Muscle of leg (tissue), 11 donors: Measurements from ENCODE around the gene OR1D5. TPM values are rescaled to one million over a fixed set of nuclear protein-coding genes. Genes with fewer than 3 reads are reported as not detected.

Experiments
- DNase-seq: peaks from one replicate; pipeline ENCODE4 v3.0.0; 2013
- H3K27ac ChIP-seq: one replicate; pipeline ENCODE4 v1.5.1; 2013; ENCODE audit warnings: mild to moderate bottlenecking, low read length, control low read depth
- H3K27me3 ChIP-seq: one replicate; pipeline ENCODE4 v1.6.1; 2013; ENCODE audit warnings: low read length; ENCODE audit not compliant: control insufficient read depth, insufficient read depth
- H3K36me3 ChIP-seq: one replicate; pipeline ENCODE4 v1.6.1; 2013; ENCODE audit warnings: low read length; ENCODE audit not compliant: control insufficient read depth, insufficient read depth
- H3K4me1 ChIP-seq: one replicate; pipeline ENCODE4 v1.6.1; 2013; ENCODE audit warnings: low read length; ENCODE audit not compliant: control insufficient read depth, insufficient read depth
- H3K4me3 ChIP-seq: one replicate; pipeline ENCODE4 v1.5.1; 2013; ENCODE audit warnings: low read length, control low read depth
- H3K9me3 ChIP-seq: replicated peaks from 2 replicates; pipeline ENCODE4 v1.6.1; 2013; ENCODE audit warnings: low read depth, low read length; ENCODE audit not compliant: control insufficient read depth
- WGBS: methylation state at CpG from one replicate; pipeline ENCODE4 v1.1.5; 2013; ENCODE audit warnings: missing lambda C conversion rate; ENCODE audit not compliant: insufficient coverage; 5-methylcytosine and 5-hydroxymethylcytosine counted together
- polyA plus RNA-seq, 8 donors: library from polyadenylated mRNA; unstranded; fragments of 120-200 nt; gene quantifications; one replicate each; pipeline versions ENCODE4 v1.2.1 to v1.2.3, GENCODE V29; 2013; ENCODE audit warnings: inconsistent platforms in 1 of 8, low replicate concordance in 1 of 8; ENCODE audit not compliant: insufficient read length in 8 of 8, insufficient read depth in 1 of 8
- total RNA-seq: library from RNA; stranded (reverse); fragments of 120-200 nt; gene quantifications from one replicate; pipeline ENCODE4 v1.2.4, GENCODE V29; 2013

Gene OR1D5
- total and polyA plus RNA-seq, 9 donors = not detected

DNA sequence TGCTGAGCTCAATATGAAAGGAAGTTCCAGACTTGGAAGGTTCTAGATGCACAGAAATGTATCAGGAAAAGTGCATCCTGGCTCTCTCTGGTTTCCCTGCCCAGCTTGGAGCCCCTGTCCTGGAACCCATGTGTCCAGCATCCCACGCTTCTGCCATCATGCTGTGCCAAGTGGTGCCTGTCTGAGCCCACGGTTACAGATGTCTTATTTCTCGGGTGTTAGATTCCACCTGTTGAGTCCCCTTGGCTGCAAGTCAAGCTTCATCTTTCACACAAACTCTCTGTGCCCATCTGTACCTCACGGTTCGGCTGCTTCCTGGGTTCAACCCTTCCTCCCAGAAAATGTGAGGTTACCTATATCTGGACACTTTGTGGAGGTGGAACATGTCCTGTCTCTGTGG lies 22.5 kb downstream of the OR1D5 start:
- Histone ChIP-seq H3K36me3 (no peaks in the 10 kb centered on the region), H3K4me3 (no peak overlapping the region), H3K4me1 (no peaks in the 10 kb centered on the region), H3K27ac (no peak overlapping the region), H3K27me3 (peaks cover 4% of the 10 kb centered on the region), H3K9me3 (peaks cover 10% of the 10 kb centered on the region)
- DNase-seq = no peak
- 68% methylated on average over 3 of the region's 5 CpGs for WGBS

DNA sequence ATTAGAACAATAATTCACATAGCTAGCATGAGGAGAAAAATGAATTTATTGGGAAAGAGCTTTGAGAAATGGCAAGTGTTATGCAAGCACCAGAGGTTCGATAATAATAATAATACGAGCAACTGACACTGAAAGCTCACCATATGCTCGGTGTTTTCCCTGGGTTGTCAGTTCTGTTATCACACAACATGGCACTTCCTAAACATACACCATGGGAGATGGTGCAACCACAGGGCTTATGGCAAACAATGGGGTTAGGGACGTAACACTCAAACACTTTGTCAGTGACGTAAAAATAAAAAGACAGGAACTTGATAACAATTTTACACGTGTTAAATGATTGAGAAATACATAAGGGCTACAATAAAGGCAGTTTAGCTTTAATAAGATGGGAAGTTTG lies 23.7 kb downstream of the OR1D5 start:
- no peaks in the 10 kb centered on the region for H3K4me1 ChIP-seq

DNA sequence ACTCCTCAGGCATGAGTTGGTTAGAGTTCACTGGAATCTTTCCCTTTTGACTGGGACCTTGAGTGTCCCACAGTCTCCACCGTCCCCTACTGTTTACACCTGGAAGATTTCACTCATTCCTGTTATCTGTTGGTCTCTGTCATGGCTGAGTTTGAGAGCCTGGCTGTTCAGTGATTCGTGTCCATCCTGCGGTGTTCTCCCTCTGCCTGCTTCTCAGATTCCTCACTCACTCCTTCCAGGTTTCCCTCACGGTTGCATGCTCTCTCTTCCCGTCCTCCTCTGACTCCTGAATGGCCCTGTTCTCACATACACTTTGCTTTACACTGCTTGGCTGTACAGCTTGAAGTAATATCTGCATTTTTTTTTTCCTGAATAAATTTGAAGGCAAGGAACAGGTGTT lies 24.5 kb downstream of the OR1D5 start:
- no peaks in the 10 kb centered on the region for H3K36me3 ChIP-seq
- H3K9me3 ChIP-seq = peaks cover 2% of the 10 kb centered on the region
- peaks cover 5% of the 10 kb centered on the region for H3K4me1 ChIP-seq
- WGBS = 33% methylated on average over 4 of the region's 5 CpGs
- peaks cover 5% of the 10 kb centered on the region for H3K27me3 ChIP-seq
- no peak overlapping the region for H3K4me3 ChIP-seq
- DNase-seq = no peak
- H3K27ac ChIP-seq = no peak overlapping the region

More for the DNA sequence above, 23.7 kb downstream of the OR1D5 start:
- Histone ChIP-seq H3K9me3 (peaks cover 10% of the 10 kb centered on the region), H3K27me3 (peaks cover 6% of the 10 kb centered on the region), H3K36me3 (no peaks in the 10 kb centered on the region), H3K27ac (no peak overlapping the region), H3K4me3 (no peak overlapping the region)
- WGBS = 59% methylated on average over 2 of the region's 6 CpGs
- no peak for DNase-seq

DNA sequence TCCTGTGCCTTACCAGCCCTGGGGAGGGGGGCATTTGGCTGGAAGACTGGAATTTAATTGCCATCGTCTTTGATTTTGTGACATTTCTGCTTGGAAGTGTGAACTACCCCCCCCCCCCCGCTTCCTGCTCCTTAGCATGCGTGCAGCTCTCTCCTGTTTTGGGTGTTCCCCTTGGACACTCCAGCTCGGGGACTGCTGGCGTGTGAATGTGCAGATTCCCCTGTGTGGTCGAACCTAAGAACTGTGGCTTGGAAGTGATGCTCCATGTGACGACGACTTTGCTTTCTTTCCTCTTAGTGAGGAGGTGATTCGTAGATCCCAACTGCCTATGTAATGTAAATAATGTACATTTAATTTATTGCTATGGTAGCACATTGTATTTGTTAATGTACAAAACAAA lies 26.1 kb downstream of the OR1D5 start:
- H3K36me3 ChIP-seq = no peaks in the 10 kb centered on the region
- H3K4me3 ChIP-seq = no peak overlapping the region
- no CpG with 5 or more reads among the region's 9 CpGs for WGBS
- no peaks in the 10 kb centered on the region for H3K9me3 ChIP-seq
- H3K27me3 ChIP-seq = peaks cover 2% of the 10 kb centered on the region
- no peak for DNase-seq
- peaks cover 5% of the 10 kb centered on the region for H3K4me1 ChIP-seq
- no peak overlapping the region for H3K27ac ChIP-seq

DNA sequence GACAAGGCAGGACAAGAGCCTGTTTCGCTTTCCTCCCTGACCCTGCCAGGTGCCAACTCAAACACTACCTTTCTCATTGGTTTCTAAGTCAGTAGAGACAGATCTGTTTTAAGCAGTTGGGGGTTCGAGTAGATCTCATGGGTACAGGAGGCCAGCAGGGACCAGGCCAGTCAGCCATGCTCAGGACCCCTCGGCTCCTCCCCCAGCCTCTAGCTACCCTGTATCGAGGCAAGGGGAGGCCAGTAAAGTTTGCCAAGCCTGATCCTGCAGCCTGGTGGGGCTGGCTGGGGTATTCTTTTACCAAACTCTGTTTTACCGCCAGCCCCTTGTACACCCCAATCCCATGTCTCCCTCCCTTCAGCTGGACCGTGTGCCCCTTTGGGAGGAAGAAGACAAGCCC lies 26.6 kb downstream of the OR1D5 start:
- DNase-seq = no peak
- peaks cover 2% of the 10 kb centered on the region for H3K27me3 ChIP-seq
- peaks cover 5% of the 10 kb centered on the region for H3K4me1 ChIP-seq
- H3K9me3 ChIP-seq = no peaks in the 10 kb centered on the region
- no peaks in the 10 kb centered on the region for H3K36me3 ChIP-seq
- no peak overlapping the region for H3K4me3 ChIP-seq
- H3K27ac ChIP-seq = no peak overlapping the region
- WGBS = no CpG with 5 or more reads among the region's 6 CpGs

DNA sequence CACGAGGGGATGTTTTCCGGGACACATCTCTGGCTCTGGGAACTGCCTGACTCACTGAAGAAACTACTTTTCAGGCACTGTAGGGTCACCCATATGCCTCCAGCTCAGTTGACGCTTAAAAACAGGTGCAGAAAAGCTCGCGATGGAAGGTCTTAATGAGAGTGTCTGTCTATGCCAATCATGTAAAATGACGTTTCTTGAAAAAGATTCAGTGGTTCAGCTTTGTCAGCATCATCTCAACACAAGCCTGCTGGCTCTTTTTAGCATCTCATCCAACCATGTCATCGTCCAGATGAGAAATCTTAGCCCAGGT lies 27.5 kb downstream of the OR1D5 start:
- H3K4me1 ChIP-seq = peaks cover 5% of the 10 kb centered on the region
- no peak overlapping the region for H3K4me3 ChIP-seq
- H3K27ac ChIP-seq = no peak overlapping the region
- no peaks in the 10 kb centered on the region for H3K9me3 ChIP-seq
- H3K27me3 ChIP-seq = peaks cover 2% of the 10 kb centered on the region
- no peaks in the 10 kb centered on the region for H3K36me3 ChIP-seq
- DNase-seq = no peak
- WGBS = 73% methylated on average over 6 of the region's 7 CpGs

DNA sequence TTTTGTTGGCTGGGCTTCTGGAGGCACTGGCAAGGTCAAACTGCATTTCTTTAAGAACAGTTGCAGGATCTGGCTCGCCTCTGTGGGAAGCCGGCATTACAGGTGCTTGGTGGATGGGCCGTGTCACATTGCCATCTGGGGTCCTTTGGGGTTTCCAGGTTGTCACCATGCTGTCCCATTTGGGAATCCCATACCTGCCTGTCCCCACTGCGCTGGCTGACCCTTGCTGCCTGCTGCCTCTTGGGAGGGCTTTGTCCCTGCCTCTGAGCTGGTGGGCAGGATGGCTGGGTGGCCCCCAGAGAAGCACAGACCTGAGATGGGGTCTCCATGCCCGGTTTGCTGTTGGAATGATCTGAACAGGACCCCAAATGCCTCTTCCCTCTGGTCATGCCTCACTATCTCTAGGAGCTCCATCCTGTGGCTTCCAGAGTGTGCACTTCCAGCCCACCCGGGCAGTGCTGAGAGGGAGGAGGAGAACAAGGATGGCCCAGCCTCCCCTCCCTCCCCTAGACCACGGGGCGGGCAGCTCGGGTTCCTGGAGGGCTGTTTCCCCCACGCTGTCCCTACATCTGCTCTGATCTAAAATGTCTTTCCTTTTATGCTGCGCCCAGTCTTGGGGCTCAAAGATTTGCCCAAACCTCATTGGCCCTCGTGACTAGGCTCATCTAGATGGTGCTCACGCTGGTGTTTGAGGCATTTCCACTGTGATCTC lies 28.0 kb downstream of the OR1D5 start:
- DNase-seq = no peak
- Histone ChIP-seq H3K9me3 (no peaks in the 10 kb centered on the region), H3K4me1 (peaks cover 5% of the 10 kb centered on the region), H3K36me3 (no peaks in the 10 kb centered on the region), H3K27me3 (peaks cover 2% of the 10 kb centered on the region), H3K4me3 (no peak overlapping the region), H3K27ac (no peak overlapping the region)
- 62% methylated on average over 11 of the region's 13 CpGs for WGBS

DNA sequence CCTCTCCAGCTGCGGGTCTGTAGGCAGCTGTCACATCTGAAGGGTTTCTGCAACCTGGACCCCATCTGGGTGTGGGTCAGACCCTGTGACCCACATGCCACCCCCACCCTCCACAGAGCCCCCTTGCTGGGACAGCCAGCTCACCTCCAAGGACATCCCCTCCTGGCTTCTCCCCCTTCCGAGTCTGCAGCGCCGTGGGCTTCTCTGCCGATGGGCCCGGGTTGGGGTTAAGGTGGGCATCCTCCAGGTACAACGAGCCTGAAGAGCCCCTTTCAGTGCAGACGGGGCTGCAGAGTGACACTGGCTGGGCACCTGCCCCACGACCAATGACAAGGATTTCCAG lies 28.9 kb downstream of the OR1D5 start:
- WGBS = 82% methylated on average over 3 of the region's 9 CpGs
- H3K4me3 ChIP-seq = no peak overlapping the region
- peaks cover 5% of the 10 kb centered on the region for H3K4me1 ChIP-seq
- peaks cover 2% of the 10 kb centered on the region for H3K27me3 ChIP-seq
- H3K9me3 ChIP-seq = no peaks in the 10 kb centered on the region
- no peaks in the 10 kb centered on the region for H3K36me3 ChIP-seq
- DNase-seq = no peak
- no peak overlapping the region for H3K27ac ChIP-seq

DNA sequence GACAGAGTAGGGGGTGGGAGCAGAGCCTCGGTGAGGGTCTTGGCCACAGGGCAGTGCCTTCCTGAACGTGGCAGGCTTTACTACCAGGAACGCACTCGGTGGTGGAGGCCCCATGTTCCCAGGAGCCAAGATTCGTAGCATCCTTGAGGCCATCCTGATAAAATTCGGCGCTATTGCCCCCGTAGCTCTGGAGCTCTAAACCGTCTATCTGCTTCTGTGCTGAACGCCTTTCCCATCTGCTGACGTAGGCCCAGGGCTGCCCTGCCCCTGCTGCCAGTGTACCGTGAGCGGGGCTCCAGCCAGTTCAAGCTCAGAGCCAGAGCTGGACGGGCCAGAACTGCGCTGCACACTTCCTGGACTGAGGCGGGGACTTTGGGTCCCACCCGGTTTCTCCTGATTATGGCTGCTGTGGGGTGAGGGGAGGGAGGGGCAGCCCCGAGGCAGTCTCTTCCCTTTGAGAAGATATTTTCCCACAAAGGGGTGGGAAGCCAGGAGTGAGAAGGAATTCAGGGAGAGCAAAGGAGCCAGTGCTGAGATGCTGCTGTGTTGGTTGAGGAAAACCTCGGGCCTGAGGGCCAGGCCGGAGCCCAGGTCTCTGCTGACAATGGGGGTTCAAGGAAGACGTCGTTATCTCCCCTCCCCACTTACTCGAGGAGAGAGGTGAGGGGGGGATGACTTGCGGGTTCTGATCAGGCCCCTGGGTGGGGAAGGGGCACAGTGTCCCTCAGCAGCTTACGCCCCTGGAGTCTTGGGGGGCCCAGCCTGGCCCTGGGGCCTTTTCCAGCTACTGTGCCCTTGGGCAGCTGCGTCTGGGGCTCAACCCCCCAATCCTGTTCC lies 29.4 kb downstream of the OR1D5 start:
- Histone ChIP-seq H3K4me1 (peaks cover 5% of the 10 kb centered on the region), H3K4me3 (no peak overlapping the region), H3K27me3 (peaks cover 2% of the 10 kb centered on the region), H3K27ac (no peak overlapping the region), H3K9me3 (no peaks in the 10 kb centered on the region), H3K36me3 (no peaks in the 10 kb centered on the region)
- 58% methylated on average over 16 of the region's 26 CpGs for WGBS
- no peak for DNase-seq

DNA sequence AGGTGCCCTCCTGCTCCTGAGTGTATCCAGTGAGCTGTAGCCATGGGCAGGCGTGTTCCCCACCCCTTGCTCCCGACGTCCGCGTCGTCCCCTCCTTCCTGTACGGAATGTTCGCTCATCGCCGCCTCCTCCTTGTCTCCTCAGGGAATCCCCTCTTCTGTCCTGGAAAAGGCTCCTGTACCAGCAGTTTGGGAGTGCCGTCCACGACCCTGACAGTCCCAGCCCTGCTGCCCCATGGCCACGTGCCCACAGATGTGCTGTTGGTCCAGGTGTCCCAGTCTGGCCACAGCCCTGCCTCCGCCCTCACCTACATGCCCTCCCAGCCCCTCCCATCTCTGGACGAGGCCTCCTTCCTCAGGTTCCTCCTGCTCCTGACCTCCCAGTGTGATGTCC lies 30.2 kb downstream of the OR1D5 start:
- H3K27me3 ChIP-seq = peaks cover 2% of the 10 kb centered on the region
- H3K27ac ChIP-seq = no peak overlapping the region
- WGBS = 75% methylated on average over 14 of the region's 15 CpGs

More for the DNA sequence above, 30.2 kb downstream of the OR1D5 start:
- Histone ChIP-seq H3K9me3 (no peaks in the 10 kb centered on the region), H3K4me3 (no peak overlapping the region), H3K4me1 (peaks cover 5% of the 10 kb centered on the region), H3K36me3 (no peaks in the 10 kb centered on the region)
- no peak for DNase-seq
